ENCODE results near the gene IFITM10.
"Not testable (repeated sequence)": the region's sequence is repeated elsewhere in the genome, so short reads cannot be mapped to it uniquely, and the experiment has no call there.

IFITM10 gene

GRCh38 chr11:1699771-1700170 lies 50.6 kb downstream of the IFITM10 start:
- DNase-seq, result no peak
- intact Hi-C loops (cut with DNase I), result loop anchor here (5.0 to 10.0 kb wide), 2 partner anchors 45 to 243 kb away; no protein-coding TSS in a partner anchor

GRCh38 chr11:1696608-1697570 lies 53.5 kb downstream of the IFITM10 start, which contains the start of gene KRTAP5-6:
TSS of gene KRTAP5-6 (plus strand) at chr11:1697195. CDS start at chr11:1697246, 51 bp downstream.
- intact Hi-C loops (cut with DNase I), result loop anchor here (5.0 to 10.0 kb wide), 2 partner anchors 48 to 245 kb away; no protein-coding TSS in a partner anchor
- DNase-seq, result no peak

- no peak for DNase-seq
- intact Hi-C loops (cut with DNase I), result loop anchor here (2.0 to 10.0 kb wide), 4 partner anchors 43 to 457 kb away; no protein-coding TSS in a partner anchor
Observed at GRCh38 chr11:1695548-1696108, 54.8 kb downstream of the IFITM10 start.

- peak in 1 of 10 donors; percentile 61 for DNase-seq
- intact Hi-C loops (cut with DNase I), result loop anchor here (1.0 to 10.0 kb wide), 5 partner anchors 42 to 458 kb away; no protein-coding TSS in a partner anchor
Observed at GRCh38 chr11:1694846-1695547, 55.4 kb downstream of the IFITM10 start.

DNA sequence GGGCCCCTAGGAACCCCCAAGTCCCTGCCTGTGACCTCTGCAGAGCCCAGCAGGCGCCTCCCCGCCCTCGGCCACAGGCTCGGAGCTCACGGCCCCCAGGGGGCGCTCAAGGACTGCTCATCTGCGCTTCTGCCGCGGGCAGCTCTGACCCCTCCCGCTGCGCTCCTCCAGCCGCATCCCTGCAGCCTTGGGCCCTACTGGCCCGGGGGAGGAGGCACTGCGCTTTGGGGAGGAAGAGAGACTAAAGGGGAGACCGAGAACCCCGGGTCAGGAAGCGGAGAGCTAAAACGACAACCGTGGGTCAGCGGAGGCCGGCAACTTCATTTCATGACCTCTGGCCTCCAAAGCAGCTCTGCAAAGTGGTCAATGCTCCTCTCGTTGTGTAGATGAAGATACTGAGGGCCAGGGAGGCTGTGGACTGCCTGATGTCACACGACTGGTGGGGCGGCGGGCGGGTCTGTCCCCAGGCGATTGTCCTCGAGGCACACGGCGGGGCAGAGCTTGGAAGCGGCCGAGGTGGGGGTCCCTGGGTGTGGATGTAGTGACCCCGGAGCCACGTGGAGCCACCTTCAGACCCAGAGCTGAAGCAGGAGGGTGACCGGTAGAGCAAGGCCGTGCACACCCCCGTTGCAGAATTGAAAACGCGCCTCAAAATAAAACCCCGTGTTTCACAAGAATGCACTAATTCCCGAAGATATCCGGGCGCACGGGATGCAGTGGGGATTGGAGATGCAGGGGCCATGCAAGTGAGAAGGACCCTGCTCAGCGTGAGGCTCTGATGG lies 56.1 kb downstream of the IFITM10 start:
- intact Hi-C loops (cut with DNase I), result loop anchor here (1.0 to 10.0 kb wide), 4 partner anchors 41 to 459 kb away; no protein-coding TSS in a partner anchor
- peak; percentile 78 to 98 (median 90) for DNase-seq

DNA sequence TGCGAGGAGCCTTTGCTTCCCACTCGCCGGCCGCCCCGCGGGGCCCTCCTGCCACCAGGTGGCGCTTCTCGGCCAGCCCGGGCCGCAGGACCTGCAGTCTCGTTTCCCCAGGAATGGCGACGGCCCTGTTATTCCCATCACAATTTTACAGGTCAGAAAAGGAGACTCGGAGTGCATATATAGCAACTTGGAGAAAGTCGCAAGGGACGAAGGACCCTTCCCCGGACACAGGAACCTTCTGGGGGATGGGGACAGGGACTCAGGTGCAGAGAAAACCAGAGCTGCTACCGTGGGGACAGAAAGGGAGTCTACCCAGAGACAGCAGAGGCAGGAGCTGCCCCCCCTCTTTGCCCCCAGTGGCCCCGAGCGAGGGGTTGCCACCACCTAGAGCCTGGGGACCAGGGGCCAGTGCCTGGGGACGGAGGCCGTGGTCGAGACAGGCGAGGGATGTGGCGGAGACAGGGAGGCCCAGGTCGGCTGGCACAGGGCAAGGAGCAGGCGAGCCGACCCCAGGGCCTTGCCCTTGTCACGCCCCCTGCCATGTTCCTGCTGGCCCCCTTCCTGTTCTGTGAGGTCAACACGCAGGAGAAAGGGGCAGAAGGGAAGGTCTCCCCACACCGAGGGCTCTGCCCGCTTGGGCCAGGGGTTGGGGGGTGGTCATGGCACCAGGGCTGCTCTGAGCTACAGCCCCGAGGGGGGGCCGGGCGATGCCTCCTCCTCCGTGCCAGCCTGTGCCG lies 56.9 kb downstream of the IFITM10 start:
- DNase-seq, result peak; percentile 73 to 98 (median 88)
- intact Hi-C loops (cut with DNase I), result loop anchor here (1.0 to 10.0 kb wide), 4 partner anchors 41 to 459 kb away; no protein-coding TSS in a partner anchor

GRCh38 chr11:1692708-1693326 lies 57.6 kb downstream of the IFITM10 start:
- peak in 1 of 10 donors; percentile 57 for DNase-seq
- intact Hi-C loops (cut with DNase I), result loop anchor here (10.0 kb wide), 1 partner anchor 52 kb away; no protein-coding TSS in a partner anchor

GRCh38 chr11:1691878-1692707 lies 58.3 kb downstream of the IFITM10 start:
- intact Hi-C loops (cut with DNase I), result loop anchor here (10.0 kb wide), 1 partner anchor 53 kb away; no protein-coding TSS in a partner anchor
- no peak for DNase-seq

GRCh38 chr11:1691026-1691877 lies 59.1 kb downstream of the IFITM10 start:
- no peak for DNase-seq
- intact Hi-C loops (cut with DNase I), result loop anchor here (10.0 kb wide), 1 partner anchor 54 kb away; no protein-coding TSS in a partner anchor

DNA sequence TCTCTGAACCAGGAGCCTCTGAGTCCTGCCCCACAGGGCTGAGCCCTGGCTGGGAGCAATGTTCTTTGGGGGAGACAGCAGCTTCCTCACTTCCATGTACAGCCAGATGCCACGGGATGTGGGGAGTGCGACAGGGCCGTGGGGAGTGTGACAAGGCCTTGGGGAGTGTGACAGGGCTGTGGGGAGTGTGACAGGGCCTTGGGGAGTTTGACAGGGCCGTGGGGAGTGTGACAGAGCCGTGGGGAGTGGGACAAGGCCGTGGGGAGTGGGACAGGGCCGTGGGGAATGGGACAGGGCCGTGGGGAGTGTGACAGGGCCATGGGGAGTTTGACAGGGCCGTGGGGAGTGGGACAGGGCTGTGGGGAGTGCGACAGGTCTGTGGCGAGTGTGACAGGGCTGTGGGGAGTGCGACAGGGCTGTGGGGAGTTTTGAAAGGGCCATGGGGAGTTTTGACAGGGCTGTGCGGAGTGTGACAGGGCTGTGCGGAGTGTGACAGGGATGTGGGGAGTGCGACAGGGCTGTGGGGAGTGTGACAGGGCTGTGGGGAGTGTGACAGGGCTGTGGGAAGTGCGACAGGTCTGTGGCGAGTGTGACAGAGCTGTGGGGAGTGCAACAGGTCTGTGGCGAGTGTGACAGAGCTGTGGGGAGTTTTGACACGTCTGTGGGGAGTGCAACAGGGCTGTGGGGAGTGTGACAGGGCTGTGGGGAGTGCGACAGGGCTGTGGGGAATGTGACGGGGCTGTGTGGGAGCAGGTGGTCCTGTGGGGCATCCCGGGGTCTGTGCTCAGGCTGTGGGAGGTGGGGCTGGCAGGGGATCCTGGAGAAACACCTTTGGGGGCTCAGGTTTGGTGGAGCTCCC lies 60.0 kb downstream of the IFITM10 start:
- intact Hi-C loops (cut with DNase I), result loop anchor here (10.0 kb wide), 1 partner anchor 54 kb away; no protein-coding TSS in a partner anchor
- DNase-seq, result no peak

- DNase-seq, result not testable (repeated sequence)
- intact Hi-C loops (cut with DNase I), result loop anchor here (10.0 kb wide), 1 partner anchor 55 kb away; no protein-coding TSS in a partner anchor
Observed at GRCh38 chr11:1689250-1690166, 60.9 kb downstream of the IFITM10 start.

DNA sequence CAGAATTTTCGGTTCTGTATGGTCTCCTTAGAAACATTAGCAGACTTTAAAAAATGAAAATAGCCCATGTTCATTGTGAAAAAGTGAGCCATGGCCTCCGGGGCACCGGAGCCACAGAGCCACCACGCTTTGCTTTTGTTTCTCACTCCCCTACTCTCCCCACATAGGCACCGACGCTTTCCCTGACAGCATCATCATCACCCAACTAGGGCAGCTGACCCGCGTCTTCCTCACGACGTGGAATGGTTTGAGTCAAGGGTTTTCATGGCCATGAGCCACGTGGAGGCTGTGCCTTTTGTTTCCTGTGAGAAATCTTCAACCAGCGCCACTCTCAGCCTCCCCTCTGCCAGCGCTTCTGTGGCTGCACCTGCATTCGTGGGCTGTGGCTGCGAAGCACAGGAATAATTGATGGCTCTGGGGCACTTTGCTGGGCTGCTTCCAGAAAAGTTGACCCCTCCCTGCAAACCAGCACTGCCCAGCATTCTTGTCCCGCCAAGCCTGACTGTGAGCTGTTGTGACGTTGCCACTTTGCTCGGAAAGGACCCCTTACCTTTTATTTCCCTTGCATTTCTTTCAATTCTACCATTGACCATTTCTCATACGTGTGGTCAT lies 62.0 kb downstream of the IFITM10 start:
- DNase-seq; intact Hi-C loops (cut with DNase I): not testable (repeated sequence)

- peak in 2 of 10 donors; percentile 57 to 69 for DNase-seq
- intact Hi-C loops (cut with DNase I), result not testable (repeated sequence)
Observed at GRCh38 chr11:1686220-1686619, 64.2 kb downstream of the IFITM10 start.

Data from posterior cingulate gyrus (tissue), 11 donors.